HG03354 (cell line): Measurements from ENCODE around the gene PLEKHD1.

Experiments used
- ATAC-seq: cut with Tn5 transposase; IDR thresholded peaks from one replicate; pipeline ENCODE4 v1.9.1; 2021; ENCODE audit warnings: mild to moderate bottlenecking; ENCODE audit not compliant: unreplicated experiment, poor library complexity, severe bottlenecking

The PLEKHD1 gene

DNA sequence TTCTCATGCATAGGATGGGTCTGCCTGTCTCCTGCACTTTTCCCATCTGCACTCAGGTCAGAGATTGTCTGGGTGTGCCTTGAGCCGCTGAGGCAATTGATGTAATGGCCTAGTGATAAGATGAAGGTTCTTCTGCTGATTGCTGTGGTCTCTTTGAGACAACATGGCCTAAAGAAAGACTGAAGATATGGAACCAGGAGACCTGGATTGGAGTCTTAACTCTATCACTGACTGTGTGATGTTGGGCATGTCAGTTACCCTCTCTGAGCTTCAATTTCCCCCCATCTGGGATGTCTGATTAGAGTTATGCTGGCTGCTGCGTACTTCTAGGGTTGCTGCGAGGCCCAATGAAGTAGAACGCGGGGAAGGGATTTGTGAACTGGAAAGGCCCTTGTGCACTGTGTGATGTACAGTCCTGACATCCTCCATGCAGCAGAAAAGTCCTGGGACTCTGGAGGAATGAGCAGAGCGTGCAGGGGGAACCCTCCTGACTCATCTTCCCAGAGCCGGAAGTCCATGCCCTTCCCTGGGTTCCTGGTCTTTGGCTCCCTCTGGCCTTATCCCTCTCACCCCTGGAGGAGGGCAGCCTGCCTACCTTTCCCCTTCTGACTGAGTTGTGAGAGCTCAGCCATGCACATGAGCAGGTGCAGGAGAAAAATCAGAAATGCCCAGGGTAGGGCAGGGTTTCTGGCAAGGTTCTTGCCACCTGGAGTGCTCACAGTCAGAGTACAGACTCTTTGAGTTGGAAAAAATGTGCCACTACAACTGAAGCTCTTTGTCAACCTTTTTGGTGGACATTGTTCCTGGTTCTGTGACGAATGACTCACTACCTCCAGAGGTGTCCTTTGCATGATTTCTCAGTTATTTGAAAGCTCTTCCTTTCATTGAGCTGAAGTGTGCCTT lies 21.1 kb downstream of the PLEKHD1 start:
- ATAC-seq: no peak

DNA sequence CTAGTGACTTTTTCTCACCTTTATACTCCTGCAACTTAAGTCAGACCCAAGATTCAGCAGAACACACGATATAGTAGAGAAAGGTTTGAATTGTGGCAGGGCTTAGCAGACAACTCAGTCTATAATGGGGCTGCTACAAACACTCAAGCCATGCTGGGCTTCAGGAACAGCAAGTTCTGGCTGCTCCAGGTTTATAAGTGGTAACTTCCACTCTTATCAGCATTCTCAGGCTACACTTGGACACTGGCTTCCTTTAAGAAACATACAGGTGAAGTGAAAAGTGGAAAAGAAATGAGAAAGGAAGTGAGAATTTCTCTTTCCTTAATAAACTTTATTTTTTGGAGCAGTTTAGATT lies 21.7 kb downstream of the PLEKHD1 start:
- no peak for ATAC-seq

DNA sequence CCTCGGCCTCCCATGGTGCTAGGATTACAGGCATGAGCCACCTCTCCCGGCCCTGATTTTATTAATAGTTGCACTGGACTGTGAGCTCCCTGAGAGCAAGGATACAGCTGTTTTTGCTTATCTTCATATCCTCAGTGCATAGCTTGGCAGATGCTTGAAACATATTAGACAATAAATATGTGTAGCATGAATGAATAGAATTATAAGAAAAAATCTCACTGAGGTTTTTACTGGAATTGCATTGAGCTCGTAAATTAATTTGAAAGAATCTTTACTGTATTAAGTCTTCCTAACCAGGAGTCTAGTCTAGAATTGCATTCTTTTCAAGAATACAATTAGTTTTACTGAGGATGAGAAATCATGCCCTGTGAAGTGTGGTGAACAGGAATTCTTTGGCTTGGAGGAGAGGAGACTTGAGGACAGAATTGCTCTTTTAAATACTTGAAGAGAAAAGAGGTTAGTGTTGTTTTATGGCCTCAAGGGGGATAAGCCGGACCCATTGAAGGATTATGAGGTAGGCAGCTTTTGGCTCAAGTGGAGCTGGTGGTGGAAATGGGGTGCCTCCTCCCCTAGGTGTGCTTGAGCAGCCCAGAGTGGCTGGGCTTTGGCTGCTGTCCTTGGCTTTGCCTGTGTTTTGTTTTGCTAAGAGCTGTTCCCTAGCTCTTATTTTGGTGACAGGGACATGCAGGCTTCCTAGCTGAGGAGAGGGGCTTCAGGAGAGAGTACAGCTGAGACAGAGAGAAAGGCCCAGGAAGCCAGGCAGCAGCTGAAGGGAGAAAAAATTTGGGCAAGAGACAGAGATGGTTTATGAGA lies 34.0 kb downstream of the PLEKHD1 start:
- ATAC-seq: no peak

DNA sequence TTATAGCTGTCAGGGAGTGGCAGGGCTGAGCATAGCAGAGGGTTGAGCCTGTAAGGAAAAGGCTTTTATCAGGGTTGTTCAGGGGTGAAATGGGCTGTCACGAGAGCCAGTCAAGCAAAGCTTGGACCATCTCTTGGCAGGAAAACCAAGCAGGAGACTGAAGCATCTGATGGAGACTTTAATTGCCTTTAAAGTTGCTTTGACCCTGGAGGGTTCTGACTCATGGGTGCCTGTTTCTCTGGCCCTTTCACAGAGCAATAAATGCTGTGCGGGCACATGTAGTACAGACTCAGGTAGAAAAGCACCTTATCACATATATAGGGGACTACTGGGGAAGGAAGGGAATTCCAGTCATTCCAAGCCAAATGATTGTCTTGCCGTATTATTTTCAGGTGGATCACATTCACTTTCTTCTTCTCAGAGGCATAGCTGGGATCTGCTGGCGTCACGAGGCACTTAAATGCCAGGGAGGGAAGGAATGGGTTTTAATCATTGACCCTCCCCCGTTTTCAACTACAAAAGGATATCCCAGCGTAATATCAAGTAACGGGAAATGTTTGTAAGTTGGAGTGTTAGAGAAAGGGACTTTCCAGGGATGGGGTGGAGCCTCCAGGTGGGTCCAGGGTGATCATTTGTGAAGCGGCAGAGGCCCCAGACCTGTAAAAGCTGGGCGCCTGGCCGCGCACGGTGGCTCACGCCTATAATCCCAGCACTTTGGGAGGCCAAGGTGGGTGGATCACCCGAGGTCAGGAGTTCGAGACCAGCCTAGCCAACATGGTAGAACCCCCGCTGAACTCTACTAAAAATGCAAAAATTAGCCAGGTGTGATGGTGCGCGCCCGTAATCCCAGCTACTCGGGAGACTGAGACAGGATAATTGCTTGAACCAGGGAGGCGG lies 34.9 kb downstream of the PLEKHD1 start:
- ATAC-seq: no peak

DNA sequence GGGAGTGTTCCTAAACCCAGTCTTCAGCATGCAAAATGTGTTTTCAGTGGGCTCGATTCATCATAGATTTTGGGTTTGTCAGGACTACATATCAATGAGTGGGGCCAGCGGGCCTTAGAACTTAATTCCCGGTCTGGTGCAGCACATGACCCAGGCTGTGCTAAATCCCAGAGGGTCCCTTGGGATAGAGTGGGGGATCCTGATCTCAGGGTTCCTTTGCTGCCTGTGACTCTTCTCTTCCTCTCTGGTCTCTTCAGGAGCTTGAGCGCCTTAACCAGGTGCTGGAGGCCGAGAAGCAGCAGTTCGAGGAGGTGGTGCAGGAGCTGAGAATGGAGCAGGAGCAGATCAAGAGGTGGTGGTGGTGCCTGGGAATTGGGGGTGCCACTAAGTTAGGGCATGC lies 37.5 kb downstream of the PLEKHD1 start:
- ATAC-seq: no peak

DNA sequence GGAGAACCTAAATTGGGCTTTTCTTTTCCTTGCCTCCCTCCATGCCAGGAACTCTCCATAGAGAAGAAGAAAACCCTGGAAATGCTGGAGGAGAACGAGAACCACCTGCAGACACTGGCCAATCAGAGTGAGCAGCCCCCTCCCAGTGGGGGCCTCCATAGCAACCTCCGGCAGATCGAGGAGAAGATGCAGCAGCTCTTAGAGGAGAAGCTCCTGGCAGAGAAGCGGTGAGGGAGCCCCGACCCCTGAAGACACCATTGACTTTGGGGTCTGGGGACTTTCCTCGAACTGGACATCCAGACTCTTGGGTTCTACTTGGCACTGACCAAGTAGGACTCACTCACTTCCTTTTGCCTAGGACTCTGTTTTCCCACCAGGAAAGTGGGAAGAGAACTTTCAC lies 41.4 kb downstream of the PLEKHD1 start:
- no peak for ATAC-seq

DNA sequence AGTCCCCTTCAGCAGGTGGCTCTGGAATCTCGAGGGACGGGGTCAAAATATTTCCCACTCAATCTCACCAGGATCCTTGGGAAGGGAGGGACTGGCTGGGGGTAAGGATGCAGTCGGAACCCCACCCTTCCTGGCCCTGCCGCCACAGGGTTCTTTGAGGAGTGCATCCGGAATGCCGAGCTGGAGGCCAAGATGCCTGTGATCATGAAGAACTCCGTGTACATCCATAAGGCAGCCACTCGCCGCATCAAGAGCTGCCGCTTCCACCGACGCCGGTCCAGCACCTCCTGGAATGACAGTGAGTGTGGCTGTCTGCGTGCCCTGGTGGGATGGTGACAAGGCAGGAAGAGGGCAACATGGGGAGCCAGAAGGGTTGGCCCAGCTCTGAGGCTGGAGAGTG lies 43.1 kb downstream of the PLEKHD1 start:
- no peak for ATAC-seq

DNA sequence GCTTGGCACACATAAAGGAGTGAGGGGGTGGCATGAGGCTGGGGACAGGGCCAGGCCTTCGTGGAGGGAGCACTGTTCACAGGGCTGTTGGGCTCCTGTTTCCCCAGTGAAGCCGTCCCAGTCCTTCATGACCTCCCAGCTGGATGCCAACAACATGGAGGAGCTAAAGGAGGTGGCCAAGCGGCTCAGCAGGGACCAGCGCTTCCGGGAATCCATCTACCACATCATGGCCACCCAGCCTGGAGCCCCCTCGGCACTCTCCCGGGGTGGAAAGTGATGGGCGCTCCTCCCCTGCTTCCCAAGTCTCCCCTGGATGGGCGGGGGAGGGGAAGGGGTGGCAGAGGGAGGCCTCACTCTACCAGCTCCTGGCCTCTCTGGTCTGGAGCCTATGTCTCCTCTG lies 43.6 kb downstream of the PLEKHD1 start:
- ATAC-seq: no peak

DNA sequence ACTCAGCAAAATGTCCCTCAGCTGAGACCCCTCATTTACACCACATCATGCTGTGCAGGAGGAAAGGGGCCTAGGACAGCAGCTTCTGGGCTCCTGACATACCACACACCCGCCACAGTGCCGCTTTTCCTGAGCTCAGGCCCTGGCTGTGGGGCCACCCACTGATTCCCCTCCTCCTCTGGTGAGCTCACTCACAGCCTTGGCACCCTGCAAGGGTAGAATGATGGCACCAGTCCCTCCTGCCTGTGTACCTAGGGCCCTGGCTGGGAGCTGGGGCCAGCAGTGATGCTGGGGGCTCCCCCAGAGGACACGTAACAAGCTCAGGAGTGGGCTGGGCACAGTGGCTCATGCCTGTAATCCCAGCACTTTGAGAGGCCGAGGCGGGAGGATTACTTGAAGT lies 44.4 kb downstream of the PLEKHD1 start:
- ATAC-seq: no peak

DNA sequence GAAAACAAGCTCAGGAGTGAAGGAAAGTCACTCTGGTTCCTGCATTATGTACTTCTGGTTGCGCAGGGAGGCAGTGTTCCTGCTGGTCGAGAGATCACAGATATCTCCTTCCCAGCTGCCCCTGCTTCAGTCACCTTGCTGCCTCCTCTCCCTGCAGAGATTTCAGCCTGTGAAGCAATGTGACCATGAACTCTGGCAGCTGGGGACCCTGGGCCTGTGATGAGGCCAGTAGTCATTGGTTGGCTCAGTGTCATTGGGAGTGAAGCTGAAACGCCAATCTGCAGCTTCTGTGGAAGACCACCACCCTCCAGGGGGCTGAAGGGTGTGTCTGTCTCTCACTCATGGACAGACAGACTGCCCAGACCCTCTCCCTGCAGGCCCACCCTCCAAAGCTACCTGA lies 45.0 kb downstream of the PLEKHD1 start:
- no peak for ATAC-seq

DNA sequence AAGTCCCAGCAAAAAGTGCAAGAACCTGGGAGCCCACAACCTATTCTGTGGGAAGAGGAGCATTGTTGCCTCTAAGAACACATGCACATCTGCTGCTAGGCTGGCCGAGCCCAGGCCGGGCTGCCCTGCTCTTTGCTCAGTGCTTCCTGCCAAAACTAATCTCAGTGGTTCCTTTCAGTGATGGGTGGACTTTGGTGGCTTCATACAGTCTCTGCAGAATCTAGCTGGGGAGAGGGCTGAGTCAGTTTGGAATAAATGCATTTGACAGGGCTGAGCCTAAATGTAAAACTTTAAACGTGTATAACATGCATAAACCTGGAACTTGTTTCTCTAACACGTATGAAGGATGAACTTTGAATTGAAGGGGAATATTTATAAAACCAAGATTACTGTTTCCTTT lies 45.6 kb downstream of the PLEKHD1 start:
- no peak for ATAC-seq

DNA sequence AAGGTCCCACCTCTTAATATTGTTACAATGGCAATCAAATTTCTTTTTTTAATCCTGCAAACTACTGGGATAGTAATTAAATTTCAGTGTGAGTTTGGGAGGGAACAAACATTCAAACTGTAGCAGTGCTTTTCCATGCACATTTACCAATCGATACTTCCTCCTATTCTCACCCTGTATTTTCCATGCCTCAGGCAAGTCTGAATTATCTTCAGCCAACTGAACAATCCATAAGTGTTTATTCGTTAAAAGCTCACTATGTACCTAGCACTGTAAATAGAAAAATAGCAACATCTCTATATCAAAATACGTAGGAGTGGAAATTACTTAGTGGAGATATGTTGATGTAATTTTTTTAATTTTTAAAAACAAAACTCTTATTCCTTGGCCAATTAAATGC lies 46.6 kb downstream of the PLEKHD1 start:
- no peak for ATAC-seq

DNA sequence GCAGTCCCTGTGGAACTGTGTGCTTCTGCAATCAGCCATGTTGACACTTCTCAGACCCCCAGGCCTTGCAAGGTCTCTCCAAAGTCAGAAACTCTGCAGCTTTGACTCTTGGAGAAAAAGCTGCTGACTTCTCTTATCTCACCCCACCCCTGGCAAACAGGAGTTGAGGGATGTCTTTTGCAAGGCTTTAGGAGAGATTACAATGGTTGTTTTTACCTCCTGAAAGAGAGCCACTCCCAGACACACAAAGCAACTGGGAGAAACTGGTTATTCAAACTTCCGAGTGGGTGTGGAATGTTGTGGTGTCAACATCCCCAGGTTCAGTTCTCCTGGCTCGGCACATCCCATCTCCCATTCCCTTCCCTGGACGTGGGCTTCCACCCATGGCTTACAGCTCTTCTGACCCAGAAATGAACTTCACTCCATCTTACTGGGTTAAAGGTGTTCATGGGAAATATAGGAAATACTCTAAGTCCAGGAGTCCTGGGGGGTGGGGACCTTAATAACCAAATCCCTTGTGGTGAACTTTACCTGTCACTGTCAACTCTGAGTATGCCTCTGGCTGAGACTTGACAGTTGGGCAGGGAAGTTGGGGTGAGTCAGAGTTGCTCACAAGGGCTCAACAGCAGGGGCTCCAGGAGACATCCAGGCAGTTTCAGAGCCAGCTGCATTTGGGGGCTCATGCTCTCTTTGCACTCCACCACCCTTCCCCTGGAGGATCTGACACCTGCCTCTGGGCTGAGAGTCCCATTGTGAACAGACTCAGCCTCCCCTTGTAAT lies 48.2 kb downstream of the PLEKHD1 start:
- no peak for ATAC-seq

DNA sequence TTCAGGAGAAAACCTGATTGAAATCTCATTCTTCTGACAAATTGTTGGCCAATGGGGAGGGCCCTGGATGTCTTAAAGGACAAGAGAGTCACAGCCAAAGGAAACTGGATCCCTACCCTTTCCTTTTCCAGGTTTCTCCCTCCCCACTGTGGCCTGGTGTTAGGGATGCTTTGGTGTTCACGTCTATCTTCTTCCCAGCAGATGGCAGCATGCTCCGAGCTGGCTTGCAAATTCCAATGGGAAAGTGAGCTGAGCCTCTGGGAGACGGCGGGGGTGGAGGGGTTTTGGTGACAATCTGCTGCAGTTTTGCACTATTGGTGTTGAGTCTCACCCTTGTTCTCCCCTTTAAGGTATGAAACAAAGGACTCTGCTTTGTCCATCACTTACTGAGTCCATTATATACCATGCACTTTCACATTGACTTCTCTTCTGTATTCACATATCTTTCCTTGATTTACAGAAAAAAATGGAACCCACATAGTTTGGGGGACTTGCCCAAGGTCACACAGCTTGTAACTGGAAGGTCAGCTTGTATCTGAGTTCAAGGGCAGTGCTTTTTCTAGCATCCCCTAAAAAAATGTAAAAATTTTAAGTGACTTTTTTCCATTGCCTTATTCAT lies 50.8 kb downstream of the PLEKHD1 start:
- no peak for ATAC-seq

DNA sequence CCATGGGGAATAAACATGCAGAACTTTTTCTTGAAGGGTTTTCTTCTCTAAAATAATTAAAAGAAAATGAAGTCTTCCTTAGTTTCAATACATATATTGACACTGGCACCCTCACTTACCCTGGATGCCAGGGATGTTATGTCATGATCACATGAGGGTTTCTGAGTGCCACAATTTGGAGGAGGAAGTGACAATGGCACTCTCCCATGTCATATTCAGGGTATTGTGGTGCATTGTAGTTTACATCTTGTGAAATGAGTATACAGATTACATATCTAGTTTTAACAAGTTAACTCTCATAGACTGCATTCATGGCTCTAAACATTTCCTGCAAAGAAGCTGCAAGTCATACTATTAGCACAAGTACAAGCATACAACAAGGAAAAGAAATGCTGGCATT lies 52.4 kb downstream of the PLEKHD1 start:
- no peak for ATAC-seq

DNA sequence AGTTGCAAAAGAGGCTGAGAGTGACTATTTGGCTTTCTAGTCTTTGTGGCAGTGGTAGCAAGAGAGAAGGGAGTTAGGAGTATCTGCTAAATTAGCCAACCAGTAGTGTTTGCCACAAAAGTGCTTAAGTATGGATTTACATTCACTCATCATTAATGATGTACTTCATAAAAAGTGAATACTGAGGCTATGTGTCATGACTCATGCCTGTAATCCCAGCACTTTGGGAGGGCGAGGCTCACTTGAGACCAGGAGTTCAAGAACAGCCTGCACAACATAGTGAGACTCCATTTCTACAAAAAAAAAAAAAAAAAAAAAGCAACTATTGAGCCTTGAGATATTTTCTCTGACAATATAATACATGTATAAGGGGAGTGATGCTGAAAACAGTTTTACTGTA lies 53.4 kb downstream of the PLEKHD1 start:
- no peak for ATAC-seq

DNA sequence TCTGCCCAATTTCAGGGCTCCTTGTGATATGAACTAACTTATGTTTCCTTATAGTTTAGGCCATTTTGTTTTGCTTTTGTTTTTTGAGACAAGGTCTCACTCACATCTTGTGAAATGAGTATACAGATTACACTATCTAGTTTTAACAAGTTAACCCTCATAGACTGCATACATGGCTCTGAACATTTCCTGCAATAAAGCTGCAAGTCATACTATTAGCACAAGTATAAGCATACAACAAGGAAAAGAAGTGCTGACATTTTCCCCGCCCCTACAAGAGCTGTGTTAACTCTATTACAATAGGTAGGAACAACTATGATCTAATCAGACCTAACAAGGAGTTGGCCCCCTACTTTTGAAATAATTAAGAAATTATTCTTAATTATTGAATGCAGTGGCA lies 54.2 kb downstream of the PLEKHD1 start:
- ATAC-seq: no peak

DNA sequence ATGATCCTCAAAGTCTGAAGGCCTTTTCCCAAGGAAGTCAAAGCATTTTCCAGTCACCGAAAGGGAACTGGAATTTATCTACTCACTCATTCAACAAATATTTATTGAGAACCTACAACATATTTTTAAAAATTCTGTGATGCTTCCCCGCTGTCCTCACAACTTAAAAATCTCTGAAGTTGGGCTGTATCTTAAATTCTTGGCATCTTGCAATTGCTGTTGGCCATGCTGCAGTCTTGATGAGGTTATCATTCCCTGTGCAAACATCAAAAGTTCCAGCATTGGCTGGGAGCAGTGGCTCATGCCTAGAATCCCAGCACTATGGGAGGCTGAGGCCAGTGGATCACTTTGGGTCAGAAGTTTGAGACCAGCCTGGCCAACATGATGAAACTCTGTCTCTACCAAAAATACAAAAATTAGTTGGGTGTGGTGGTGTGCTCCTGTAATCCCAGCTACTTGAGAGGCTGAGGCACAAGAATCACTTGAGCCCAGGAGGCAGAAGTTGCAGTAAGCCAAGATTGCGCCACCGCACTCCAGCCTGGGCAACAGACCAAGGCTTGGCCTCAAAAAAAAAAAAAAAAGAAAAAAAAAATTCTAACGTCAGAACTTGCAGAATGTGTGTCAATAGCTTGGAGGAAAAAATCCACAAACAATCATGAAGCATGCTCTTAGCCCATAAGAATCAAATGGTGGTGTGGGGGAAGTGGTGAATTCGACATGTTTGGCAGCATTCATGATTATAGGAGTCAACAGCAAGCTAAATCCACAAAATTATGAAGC lies 55.3 kb downstream of the PLEKHD1 start:
- ATAC-seq: no peak
